Measurements from ENCODE around the gene HDAC4.
"Not testable (repeated sequence)": the region's sequence is repeated elsewhere in the genome, so short reads cannot be mapped to it uniquely, and the experiment has no call there.

The HDAC4 gene

GRCh38 chr2:239186516-239187357 is 214.1 kb downstream of the HDAC4 start:
- DNase-seq (ENCODE audit: low read depth in 2 of 2) = no peak

- DNase-seq (ENCODE audit: low read depth in 2 of 2) = no peak
Observed at GRCh38 chr2:239184968-239185903, 215.6 kb downstream of the HDAC4 start.

GRCh38 chr2:239184179-239184578 is 216.6 kb downstream of the HDAC4 start:
- no peak for DNase-seq (ENCODE audit: low read depth in 2 of 2)

GRCh38 chr2:239182981-239183791 is 217.6 kb downstream of the HDAC4 start:
- DNase-seq (ENCODE audit: low read depth in 2 of 2) = no peak

GRCh38 chr2:239181903-239182581 is 218.8 kb downstream of the HDAC4 start:
- no peak for DNase-seq (ENCODE audit: low read depth in 2 of 2)

- DNase-seq (ENCODE audit: low read depth in 2 of 2) = no peak
Observed at GRCh38 chr2:239181074-239181902, 219.5 kb downstream of the HDAC4 start.

- no peak for DNase-seq (ENCODE audit: low read depth in 2 of 2)
Observed at GRCh38 chr2:239180526-239181073, 220.2 kb downstream of the HDAC4 start.

GRCh38 chr2:239179851-239180371 is 220.9 kb downstream of the HDAC4 start:
- no peak for DNase-seq (ENCODE audit: low read depth in 2 of 2)

- no peak for DNase-seq (ENCODE audit: low read depth in 2 of 2)
Observed at GRCh38 chr2:239178954-239179353, 221.9 kb downstream of the HDAC4 start.

- no peak for DNase-seq (ENCODE audit: low read depth in 2 of 2)
Observed at GRCh38 chr2:239178484-239178883, 222.3 kb downstream of the HDAC4 start.

- no peak for DNase-seq (ENCODE audit: low read depth in 2 of 2)
Observed at GRCh38 chr2:239177908-239178307, 222.9 kb downstream of the HDAC4 start.

GRCh38 chr2:239177325-239177724 is 223.5 kb downstream of the HDAC4 start:
- DNase-seq (ENCODE audit: low read depth in 2 of 2) = no peak

- not testable (repeated sequence) for DNase-seq (ENCODE audit: low read depth in 2 of 2)
Observed at GRCh38 chr2:239176138-239176803, 224.5 kb downstream of the HDAC4 start.

GRCh38 chr2:239175181-239175580 is 225.6 kb downstream of the HDAC4 start:
- DNase-seq (ENCODE audit: low read depth in 2 of 2) = no peak

- DNase-seq (ENCODE audit: low read depth in 2 of 2) = no peak
Observed at GRCh38 chr2:239173301-239173700, 227.5 kb downstream of the HDAC4 start.

GRCh38 chr2:239171643-239172042 is 229.2 kb downstream of the HDAC4 start:
- DNase-seq (ENCODE audit: low read depth in 2 of 2) = no peak

- DNase-seq (ENCODE audit: low read depth in 2 of 2) = no peak
Observed at GRCh38 chr2:239169311-239170048, 231.3 kb downstream of the HDAC4 start.

GRCh38 chr2:239168575-239168974 is 232.2 kb downstream of the HDAC4 start:
- no peak for DNase-seq (ENCODE audit: low read depth in 2 of 2)
